H9 (cell line): Measurements from ENCODE around the gene KRTAP4-5. TPM values are rescaled to one million over a fixed set of nuclear protein-coding genes. Genes with fewer than 3 reads are reported as not detected.
"Not testable (repeated sequence)": the region's sequence is repeated elsewhere in the genome, so short reads cannot be mapped to it uniquely, and the experiment has no call there.

Experiments used
- DNase-seq: peaks from one replicate; pipeline ENCODE4 v3.0.0-alpha.2; 2017
- H2AFZ ChIP-seq: one replicate; pipeline ENCODE4 v1.6.1; 2013; ENCODE audit warnings: mild to moderate bottlenecking, low read length, control low read depth, moderate library complexity
- H2AK5ac ChIP-seq: 2 replicates; pipeline ENCODE4 v1.6.1; 2013; ENCODE audit warnings: low read length, control low read depth, mixed read lengths; ENCODE audit not compliant: insufficient read length
- H2BK120ac ChIP-seq: one replicate; pipeline ENCODE4 v1.6.1; 2013; ENCODE audit warnings: low read depth, mild to moderate bottlenecking, low read length, control low read depth, inconsistent platforms; ENCODE audit not compliant: poor library complexity, severe bottlenecking
- H2BK12ac ChIP-seq: 2 replicates; pipeline ENCODE4 v1.6.1; 2013; ENCODE audit warnings: low read length, control low read depth, mixed read lengths, low read depth; ENCODE audit not compliant: insufficient read length
- H2BK15ac ChIP-seq: 2 replicates; pipeline ENCODE4 v1.6.1; 2013; ENCODE audit warnings: low read depth, low read length, control low read depth
- H2BK20ac ChIP-seq: one replicate; pipeline ENCODE4 v1.6.1; 2013; ENCODE audit warnings: low read depth, mild to moderate bottlenecking, low read length, control low read depth, inconsistent platforms; ENCODE audit not compliant: poor library complexity, severe bottlenecking
- H2BK5ac ChIP-seq: 2 replicates; pipeline ENCODE4 v1.6.1; 2013; ENCODE audit warnings: low read length, control low read depth, mixed read lengths; ENCODE audit not compliant: insufficient read length
- H3K14ac ChIP-seq: 2 replicates; pipeline ENCODE4 v1.6.1; 2013; ENCODE audit warnings: low read length, control low read depth; ENCODE audit not compliant: insufficient read depth
- H3K18ac ChIP-seq: 2 replicates; pipeline ENCODE4 v1.6.1; 2013; ENCODE audit warnings: low read depth, mild to moderate bottlenecking, mixed read lengths, low read length, control low read depth; ENCODE audit not compliant: insufficient read length
- H3K23ac ChIP-seq: 2 replicates; pipeline ENCODE4 v1.6.1; 2013; ENCODE audit warnings: low read length, control low read depth, mixed read lengths, low read depth; ENCODE audit not compliant: insufficient read length
- H3K23me2 ChIP-seq: 2 replicates; pipeline ENCODE4 v1.6.1; 2013; ENCODE audit warnings: low read depth, mild to moderate bottlenecking, mixed read lengths, low read length, control low read depth; ENCODE audit not compliant: insufficient read length, poor library complexity, severe bottlenecking
- H3K27ac ChIP-seq: 2 replicates; pipeline ENCODE4 v1.5.1; 2013; ENCODE audit warnings: low read length, control low read depth, mixed read lengths, low read depth; ENCODE audit not compliant: insufficient read length
- H3K27me3 ChIP-seq: 2 replicates; pipeline ENCODE4 v1.6.1; 2013; ENCODE audit warnings: low read length, control low read depth, inconsistent platforms; ENCODE audit not compliant: insufficient read depth
- H3K4ac ChIP-seq: 2 replicates; pipeline ENCODE4 v1.6.1; 2013; ENCODE audit warnings: low read depth, mild to moderate bottlenecking, control low read depth, inconsistent platforms, low read length, moderate library complexity
- H3K4me1 ChIP-seq: 2 replicates; pipeline ENCODE4 v1.6.1; 2013; ENCODE audit warnings: low read length, control low read depth, inconsistent platforms; ENCODE audit not compliant: insufficient read depth
- H3K4me2 ChIP-seq: 2 replicates; pipeline ENCODE4 v1.6.1; 2013; ENCODE audit warnings: low read length, control low read depth, mixed read lengths; ENCODE audit not compliant: insufficient read length, insufficient read depth
- H3K56ac ChIP-seq: 2 replicates; pipeline ENCODE4 v1.6.1; 2013; ENCODE audit warnings: low read depth, mild to moderate bottlenecking, mixed read lengths, low read length, control low read depth; ENCODE audit not compliant: insufficient read length
- H3K79me1 ChIP-seq: 2 replicates; pipeline ENCODE4 v1.6.1; 2013; ENCODE audit warnings: low read depth, mild to moderate bottlenecking, moderate library complexity, low read length, control low read depth, inconsistent platforms; ENCODE audit not compliant: insufficient read depth, poor library complexity, severe bottlenecking
- H3K79me2 ChIP-seq: 2 replicates; pipeline ENCODE4 v1.6.1; 2013; ENCODE audit warnings: low read length, control low read depth, inconsistent platforms; ENCODE audit not compliant: insufficient read depth
- H3K9ac ChIP-seq: 2 replicates; pipeline ENCODE4 v1.6.1; 2013; ENCODE audit warnings: low read length, control low read depth, mixed read lengths; ENCODE audit not compliant: insufficient read length; ENCODE audit errors: extremely low read depth
- H3K9me3 ChIP-seq: one replicate; pipeline ENCODE4 v1.6.1; 2013; ENCODE audit warnings: low read depth, low read length, inconsistent platforms; ENCODE audit not compliant: control insufficient read depth
- H3T11ph ChIP-seq: one replicate; pipeline ENCODE4 v1.6.1; 2013; ENCODE audit warnings: mild to moderate bottlenecking, low read length, control low read depth, inconsistent platforms
- H4K20me1 ChIP-seq: one replicate; pipeline ENCODE4 v1.6.1; 2013; ENCODE audit not compliant: control insufficient read depth, insufficient read length, insufficient read depth
- H4K5ac ChIP-seq: 2 replicates; pipeline ENCODE4 v1.6.1; 2013; ENCODE audit warnings: low read depth, mild to moderate bottlenecking, mixed read lengths, low read length, control low read depth; ENCODE audit not compliant: insufficient read length
- H4K8ac ChIP-seq: replicated peaks from 2 replicates; pipeline ENCODE4 v1.6.1; 2013; ENCODE audit warnings: low read length, control low read depth, mixed read lengths, low read depth; ENCODE audit not compliant: insufficient read length
- H4K91ac ChIP-seq: 2 replicates; pipeline ENCODE4 v1.6.1; 2013; ENCODE audit warnings: low read depth, mild to moderate bottlenecking, moderate library complexity, mixed read lengths, low read length, control low read depth; ENCODE audit not compliant: insufficient read length
- H3K27ac Mint-ChIP-seq, 3 experiments: 2 replicates in 2 of 3; 3 replicates in 1 of 3; pipeline ENCODE4 v1.8.0; 2020 to 2021; ENCODE audit warnings: mixed read lengths in 3 of 3, mild to moderate bottlenecking in 1 of 3, moderate library complexity in 1 of 3
- H3K27me3 Mint-ChIP-seq: 2 replicates; pipeline ENCODE4 v1.8.0; 2021; ENCODE audit warnings: low read depth, mild to moderate bottlenecking, moderate library complexity, mixed read lengths
- H3K36me3 Mint-ChIP-seq, 3 experiments: 2 replicates in 2 of 3; 3 replicates in 1 of 3; pipeline ENCODE4 v1.8.0; 2020 to 2021; ENCODE audit warnings: low read depth in 3 of 3, mixed read lengths in 3 of 3; ENCODE audit not compliant: insufficient read depth in 1 of 3
- H3K4me1 Mint-ChIP-seq, 2 experiments: 2 replicates each; pipeline ENCODE4 v1.8.0; 2020; ENCODE audit warnings: mixed read lengths in 2 of 2
- H3K4me3 Mint-ChIP-seq, 2 experiments: 2 replicates in 1 of 2; 3 replicates in 1 of 2; pipeline ENCODE4 v1.8.0; 2020 to 2021; ENCODE audit warnings: mild to moderate bottlenecking in 2 of 2, mixed read lengths in 2 of 2, moderate library complexity in 1 of 2
- H3K9me3 Mint-ChIP-seq, 2 experiments: 2 replicates in 1 of 2; 3 replicates in 1 of 2; pipeline ENCODE4 v1.8.0; 2020; ENCODE audit warnings: mild to moderate bottlenecking in 2 of 2, mixed read lengths in 2 of 2, moderate library complexity in 1 of 2
- WGBS: extraction: QIAGEN DNeasy Blood & Tissue Kit; methylation state at CpG from one replicate; pipeline ENCODE4 v1.1.7; 2013; ENCODE audit warnings: missing lambda C conversion rate, low lambda C conversion rate, mixed read lengths; ENCODE audit not compliant: insufficient read length; ENCODE audit errors: extremely low coverage; 5-methylcytosine and 5-hydroxymethylcytosine counted together
- total RNA-seq: library from RNA; stranded (reverse); gene quantifications from 2 replicates; pipeline ENCODE4 v1.2.1, GENCODE V29; 2021
- TF ChIP-seq, protein P1 (sequence below): fragments of 200-600 bp; sonication (generic); conservative IDR thresholded peaks from 3 replicates; pipeline ENCODE4 v1.8.0; 2021; ENCODE audit warnings: antibody characterized with exemption, mild to moderate bottlenecking

Gene KRTAP4-5
- total RNA-seq, 1 experiment from 2014 or later = not detected

DNA sequence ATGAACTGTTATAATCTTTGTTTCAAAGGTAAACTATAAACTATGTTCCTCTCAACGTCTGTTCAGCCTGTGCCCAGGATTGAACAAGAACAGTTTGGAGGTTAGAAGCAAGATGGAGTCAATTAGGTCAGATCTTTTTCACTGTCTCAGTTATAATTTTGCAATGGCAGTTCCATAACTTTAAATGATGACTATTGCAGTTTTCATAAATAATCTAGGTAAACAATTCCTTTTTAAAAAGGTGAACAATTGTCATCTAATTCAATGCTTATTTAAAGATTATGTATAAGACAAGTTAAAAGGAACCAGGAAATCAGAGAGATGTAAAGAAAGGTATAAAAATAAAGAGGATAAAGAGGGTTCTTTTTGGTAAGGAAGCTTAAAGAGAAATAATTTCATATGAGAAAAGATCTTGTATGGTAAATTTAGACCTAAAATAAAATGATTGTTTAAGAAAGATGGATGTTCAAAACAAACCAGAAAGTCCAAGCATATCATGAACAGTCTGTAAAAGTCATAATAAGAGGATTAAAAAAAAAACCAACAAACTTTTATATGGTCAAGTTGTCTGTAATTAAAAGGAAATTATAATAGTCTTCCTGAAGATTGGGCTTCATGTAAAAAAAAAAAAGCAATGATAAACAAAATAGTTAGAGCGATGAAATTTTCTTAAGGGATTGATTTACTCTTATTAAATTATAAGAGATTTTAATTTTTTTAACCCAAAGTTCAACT lies 38.3 kb downstream of the KRTAP4-5 start:
- H3K4me1 Mint-ChIP-seq = peaks cover 37 to 39% of the 10 kb centered on the region in 2 experiments
- Histone ChIP-seq H2BK20ac (no peak overlapping the region), H3K27me3 (no peaks in the 10 kb centered on the region), H2BK120ac (no peak overlapping the region), H4K5ac (no peak overlapping the region), H3K23me2 (no peaks in the 10 kb centered on the region), H3K18ac (no peak overlapping the region), H3K79me1 (no peaks in the 10 kb centered on the region), H3K4ac (no peak overlapping the region), H2AFZ (no peak overlapping the region), H3K9ac (no peak overlapping the region), H3K27ac (no peak overlapping the region), H3K9me3 (peaks cover 4% of the 10 kb centered on the region), H2BK5ac (no peak overlapping the region), H3K79me2 (no peaks in the 10 kb centered on the region), H3K4me2 (no peak overlapping the region), H3T11ph (no peak overlapping the region), H4K8ac (no peak overlapping the region), H4K91ac (no peak overlapping the region), H3K4me1 (peaks cover 6% of the 10 kb centered on the region; the same call in 1 of the 2 replicates), H2BK12ac (no peak overlapping the region), H3K14ac (no peak overlapping the region), H3K23ac (no peak overlapping the region), H2BK15ac (no peak overlapping the region), H2AK5ac (no peak overlapping the region), H3K56ac (no peak overlapping the region), H4K20me1 (no peaks in the 10 kb centered on the region)
- WGBS = no CpG with 5 or more reads among the region's 2 CpGs
- H3K36me3 Mint-ChIP-seq = peaks cover 22 to 36% (median 24%) of the 10 kb centered on the region in 3 experiments
- TF ChIP-seq, protein P1, sequence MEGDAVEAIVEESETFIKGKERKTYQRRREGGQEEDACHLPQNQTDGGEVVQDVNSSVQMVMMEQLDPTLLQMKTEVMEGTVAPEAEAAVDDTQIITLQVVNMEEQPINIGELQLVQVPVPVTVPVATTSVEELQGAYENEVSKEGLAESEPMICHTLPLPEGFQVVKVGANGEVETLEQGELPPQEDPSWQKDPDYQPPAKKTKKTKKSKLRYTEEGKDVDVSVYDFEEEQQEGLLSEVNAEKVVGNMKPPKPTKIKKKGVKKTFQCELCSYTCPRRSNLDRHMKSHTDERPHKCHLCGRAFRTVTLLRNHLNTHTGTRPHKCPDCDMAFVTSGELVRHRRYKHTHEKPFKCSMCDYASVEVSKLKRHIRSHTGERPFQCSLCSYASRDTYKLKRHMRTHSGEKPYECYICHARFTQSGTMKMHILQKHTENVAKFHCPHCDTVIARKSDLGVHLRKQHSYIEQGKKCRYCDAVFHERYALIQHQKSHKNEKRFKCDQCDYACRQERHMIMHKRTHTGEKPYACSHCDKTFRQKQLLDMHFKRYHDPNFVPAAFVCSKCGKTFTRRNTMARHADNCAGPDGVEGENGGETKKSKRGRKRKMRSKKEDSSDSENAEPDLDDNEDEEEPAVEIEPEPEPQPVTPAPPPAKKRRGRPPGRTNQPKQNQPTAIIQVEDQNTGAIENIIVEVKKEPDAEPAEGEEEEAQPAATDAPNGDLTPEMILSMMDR = no peak
- H3K27ac Mint-ChIP-seq = no peak overlapping the region
- H3K9me3 Mint-ChIP-seq = peaks cover 39 to 58% of the 10 kb centered on the region in 2 experiments
- H3K27me3 Mint-ChIP-seq = no peaks in the 10 kb centered on the region
- no peak for DNase-seq
- H3K4me3 Mint-ChIP-seq = no peak overlapping the region

DNA sequence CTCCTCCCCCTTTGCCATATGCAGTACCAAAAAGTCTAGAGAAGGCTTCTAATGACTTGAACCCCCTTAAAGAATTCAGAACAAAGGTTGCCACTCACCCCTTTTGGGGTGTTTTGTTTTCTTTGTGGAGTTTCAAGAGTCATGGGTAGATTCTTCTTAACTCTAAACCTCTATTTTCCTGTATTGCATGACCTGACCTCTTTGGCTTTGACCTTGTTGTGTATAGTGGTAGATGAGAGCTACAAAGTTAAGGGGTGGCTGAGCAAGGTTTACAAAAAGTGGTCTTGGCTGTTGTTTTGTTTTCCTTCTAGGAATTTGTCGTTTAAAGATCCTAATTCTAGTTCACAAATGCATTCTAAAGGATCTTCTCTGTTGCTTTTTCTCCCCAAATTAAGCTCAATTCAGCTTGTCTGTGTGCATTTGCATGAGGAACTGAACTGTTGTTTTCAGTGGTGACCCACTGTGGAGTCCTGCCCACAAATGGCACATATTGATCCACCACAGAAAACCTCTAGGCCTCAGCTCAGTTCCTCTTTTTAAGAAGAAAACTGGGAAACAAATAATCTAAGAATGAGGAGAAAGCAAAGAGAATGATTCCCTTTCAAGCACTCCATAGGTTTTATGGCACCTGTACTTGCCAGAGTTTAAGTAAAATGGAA lies 40.8 kb downstream of the KRTAP4-5 start:
- H3K23me2 ChIP-seq, H3T11ph ChIP-seq, H3K9me3 ChIP-seq, H2BK5ac ChIP-seq, H4K8ac ChIP-seq, H3K23ac ChIP-seq, H4K20me1 ChIP-seq, H3K27me3 ChIP-seq, DNase-seq, H3K27me3 Mint-ChIP-seq, H3K4me1 ChIP-seq, H4K5ac ChIP-seq, H3K79me2 ChIP-seq, H3K56ac ChIP-seq, H4K91ac ChIP-seq, H2BK20ac ChIP-seq, H2AK5ac ChIP-seq, H2BK120ac ChIP-seq, H3K9ac ChIP-seq, H3K27ac ChIP-seq, H3K14ac ChIP-seq, H2BK15ac ChIP-seq, H3K4ac ChIP-seq, H2BK12ac ChIP-seq, H3K18ac ChIP-seq, H2AFZ ChIP-seq, H3K79me1 ChIP-seq, H3K4me2 ChIP-seq: not testable (repeated sequence)
- Mint-ChIP-seq H3K4me1 (peaks cover 37 to 40% of the 10 kb centered on the region in 2 experiments), H3K4me3 (peak overlapping the region in 1 of 2 experiments; percentile 1; a peak in 1 of 5 replicates), H3K27ac (peak overlapping the region in 1 of 3 experiments; percentile 10; a peak in 1 of 7 replicates), H3K36me3 (peaks cover 19 to 36% (median 24%) of the 10 kb centered on the region in 3 experiments), H3K9me3 (peaks cover 39 to 42% of the 10 kb centered on the region in 2 experiments)
- WGBS = no CpG with 5 or more reads among the region's 1 CpG
